ENCODE results near the gene SNX13.

The SNX13 gene

GRCh38 chr7:17940302-17940883, at the start of gene SNX13:
Gene SNX13, minus strand, starts transcription at chr7:17940494. Its CDS starts 199 bp downstream, at chr7:17940295.
- peak; percentile 94 for DNase-seq (ENCODE audit: low spot score)

DNA sequence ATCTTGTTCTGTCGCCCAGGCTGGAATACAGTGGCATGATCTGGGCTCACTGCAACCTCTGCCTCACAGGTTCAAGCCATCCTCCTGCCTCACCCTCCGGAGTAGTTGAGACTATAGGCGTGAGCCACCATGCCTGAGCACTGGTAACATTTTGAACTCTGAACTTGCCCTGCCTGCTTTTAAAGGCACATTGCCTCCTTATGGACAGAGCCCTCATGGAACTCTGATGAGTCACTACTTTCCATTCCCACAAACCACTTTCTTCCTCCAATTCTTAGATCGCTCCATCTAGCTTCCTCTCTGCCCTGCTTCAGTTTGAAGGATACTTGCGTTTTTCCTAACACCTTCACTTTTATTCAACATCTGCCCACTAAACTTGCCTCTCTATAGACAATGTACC, 49.3 kb upstream of the SNX13 start:
- no peak for DNase-seq (ENCODE audit: low spot score)

GRCh38 chr7:17988858-17989257, 48.6 kb upstream of the SNX13 start:
- no peak for DNase-seq (ENCODE audit: low spot score)

GRCh38 chr7:17988141-17988540, 47.8 kb upstream of the SNX13 start:
- DNase-seq (ENCODE audit: low spot score): no peak

GRCh38 chr7:17986851-17987250, 46.6 kb upstream of the SNX13 start:
- DNase-seq (ENCODE audit: low spot score): no peak

GRCh38 chr7:17985473-17986239, 45.4 kb upstream of the SNX13 start:
- no peak for DNase-seq (ENCODE audit: low spot score)

GRCh38 chr7:17984288-17984687, 44.0 kb upstream of the SNX13 start:
- DNase-seq (ENCODE audit: low spot score): no peak

GRCh38 chr7:17983221-17984062, 43.1 kb upstream of the SNX13 start:
- DNase-seq (ENCODE audit: low spot score): no peak

GRCh38 chr7:17976952-17977351, 36.7 kb upstream of the SNX13 start:
- DNase-seq (ENCODE audit: low spot score): no peak

GRCh38 chr7:17971411-17971810, 31.1 kb upstream of the SNX13 start:
- no peak for DNase-seq (ENCODE audit: low spot score)

DNA sequence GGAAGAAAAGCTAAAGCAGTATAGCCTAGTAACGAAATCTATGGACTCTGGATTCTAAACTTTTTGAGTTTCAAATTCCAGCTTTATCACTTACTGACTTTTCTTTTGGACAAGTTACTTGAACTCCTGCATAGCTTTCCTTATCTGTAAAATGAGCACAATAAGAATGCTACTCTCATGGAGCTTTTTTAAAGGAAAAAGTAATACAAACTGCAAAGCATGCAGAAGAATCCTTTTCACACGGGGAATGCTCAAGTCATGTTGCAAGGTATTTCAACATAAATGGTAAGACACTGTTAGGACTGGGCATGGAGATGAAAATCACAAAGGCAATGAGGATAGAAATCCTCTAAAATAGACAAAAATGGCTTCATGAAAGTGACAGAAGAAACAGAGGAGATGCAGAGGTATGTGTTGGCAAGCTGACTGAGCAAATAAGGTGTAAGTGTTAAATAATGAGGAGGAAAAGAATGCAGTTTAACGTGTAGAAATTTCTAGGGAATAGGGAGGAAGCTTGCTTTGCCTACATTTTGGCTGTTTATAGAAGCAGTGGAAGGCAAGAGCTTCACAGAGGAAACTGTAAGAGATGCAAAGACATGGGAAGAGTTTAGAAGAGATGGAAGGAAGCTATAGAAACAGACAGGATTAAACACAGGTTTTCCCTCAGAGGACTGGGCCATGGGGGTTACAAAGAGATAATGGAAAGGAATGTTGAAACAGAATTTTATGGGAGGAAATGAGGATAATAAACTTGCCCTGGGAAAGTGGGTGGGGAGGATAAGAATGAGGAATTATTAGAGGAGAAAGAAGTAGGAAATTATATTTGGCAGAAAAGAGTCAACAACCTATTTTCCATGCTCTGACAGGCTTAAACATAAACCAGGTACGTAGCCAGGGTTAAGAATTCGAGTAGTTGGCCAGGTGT, 28.8 kb upstream of the SNX13 start:
- DNase-seq (ENCODE audit: low spot score): no peak

- no peak for DNase-seq (ENCODE audit: low spot score)
Observed at GRCh38 chr7:17966706-17967105, 26.4 kb upstream of the SNX13 start.

DNA sequence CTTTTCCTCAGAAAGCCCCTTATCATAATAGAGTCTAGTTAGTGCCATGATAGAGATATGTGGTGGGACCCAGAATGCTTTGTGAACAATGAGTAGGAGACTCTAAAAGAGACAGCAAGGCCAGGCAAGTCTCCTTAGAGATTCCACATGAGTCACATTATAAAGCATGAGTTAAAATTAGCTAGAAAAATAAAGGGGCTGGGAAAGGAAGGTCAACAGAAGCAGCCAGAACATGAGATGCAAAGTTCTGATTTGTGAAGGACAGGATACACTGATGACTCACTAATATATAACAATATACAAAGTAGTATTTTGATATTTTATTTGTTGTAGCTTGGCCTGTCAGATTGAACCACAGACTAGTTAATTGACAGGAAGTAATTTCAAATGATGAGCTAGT, 25.3 kb upstream of the SNX13 start:
- DNase-seq (ENCODE audit: low spot score): no peak

DNA sequence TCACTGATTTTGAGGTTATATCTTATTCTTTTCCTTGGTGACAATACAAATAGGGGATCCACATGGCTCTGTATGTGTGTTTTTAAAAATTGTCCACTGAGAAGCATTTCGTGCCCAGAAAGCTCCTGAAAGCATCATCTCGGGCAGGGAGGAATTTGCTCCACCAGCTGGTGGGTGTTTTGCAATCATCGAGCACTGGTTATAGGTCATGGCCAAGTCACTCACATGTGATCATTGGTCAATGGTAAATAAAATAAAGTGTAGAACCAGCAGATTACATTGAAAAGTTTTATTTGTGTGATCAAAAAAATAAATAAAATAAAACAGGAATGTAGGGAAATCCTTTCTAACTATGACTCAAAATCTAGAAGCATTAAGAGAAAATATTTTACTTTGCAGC, 23.0 kb upstream of the SNX13 start:
- no peak for DNase-seq (ENCODE audit: low spot score)

DNA sequence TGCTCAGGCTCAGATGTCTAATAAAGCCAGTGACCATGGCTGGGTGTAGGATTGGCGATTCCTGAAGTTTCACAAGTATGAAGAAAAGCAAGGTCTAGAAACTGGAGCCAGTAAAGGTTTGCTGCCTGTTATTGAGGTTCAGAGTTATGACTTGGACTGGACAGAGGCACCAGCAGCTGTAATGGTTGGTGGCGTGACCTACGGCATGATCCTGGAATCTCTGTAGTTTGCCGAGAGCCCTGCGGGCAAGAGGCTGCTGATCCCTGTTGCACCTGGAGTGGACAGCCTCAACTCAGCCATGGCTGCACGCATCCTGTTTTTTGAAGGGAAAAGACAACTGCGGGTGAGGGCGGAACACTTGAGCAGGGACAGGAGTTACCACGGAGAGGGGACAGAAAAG, 22.4 kb upstream of the SNX13 start:
- DNase-seq (ENCODE audit: low spot score): no peak

- DNase-seq (ENCODE audit: low spot score): no peak
Observed at GRCh38 chr7:17957871-17958270, 17.6 kb upstream of the SNX13 start.

DNA sequence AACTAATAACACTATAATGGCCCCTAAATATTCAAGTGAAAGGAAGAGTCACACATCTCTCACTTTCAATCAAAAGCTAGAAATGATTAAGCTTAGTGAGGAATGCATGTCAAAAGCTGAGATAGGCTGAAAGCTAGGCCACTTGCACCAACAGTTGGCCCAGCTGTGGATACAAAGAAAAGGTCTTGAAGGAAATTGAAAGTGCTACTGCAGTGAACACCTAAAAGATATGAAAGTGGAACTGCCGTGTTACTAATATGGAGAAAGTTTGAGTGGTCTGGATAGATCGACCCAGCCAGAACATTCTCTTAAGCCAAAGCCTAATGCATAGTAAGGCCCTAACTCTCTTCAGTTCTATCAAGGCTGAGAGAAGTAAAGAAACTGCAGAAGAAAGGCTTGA, 12.1 kb upstream of the SNX13 start:
- DNase-seq (ENCODE audit: low spot score): no peak

DNA sequence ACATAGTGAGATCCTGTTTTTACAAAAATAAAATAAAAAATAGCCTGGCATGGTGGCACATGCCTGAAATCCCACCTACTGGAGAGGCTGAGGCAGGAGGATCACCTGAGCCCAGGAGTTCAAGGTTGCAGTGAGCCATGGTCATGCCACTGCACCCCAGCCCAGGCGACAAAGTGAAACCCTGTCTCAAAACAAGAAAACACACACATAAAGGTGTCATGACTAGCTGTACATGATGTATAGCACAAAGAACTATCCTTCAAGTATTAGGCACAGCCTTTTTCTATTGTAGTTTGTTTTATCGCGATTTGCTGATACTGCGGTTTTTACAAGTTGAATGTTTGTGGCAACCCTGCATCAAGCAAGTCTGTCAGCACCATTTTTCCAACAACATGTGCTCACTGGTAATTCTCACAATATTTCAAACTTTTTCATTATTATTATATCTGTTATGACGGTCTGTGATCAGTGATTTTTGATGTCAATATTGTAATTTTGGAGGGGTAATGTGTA, 11.5 kb upstream of the SNX13 start:
- no peak for DNase-seq (ENCODE audit: low spot score)

DNA sequence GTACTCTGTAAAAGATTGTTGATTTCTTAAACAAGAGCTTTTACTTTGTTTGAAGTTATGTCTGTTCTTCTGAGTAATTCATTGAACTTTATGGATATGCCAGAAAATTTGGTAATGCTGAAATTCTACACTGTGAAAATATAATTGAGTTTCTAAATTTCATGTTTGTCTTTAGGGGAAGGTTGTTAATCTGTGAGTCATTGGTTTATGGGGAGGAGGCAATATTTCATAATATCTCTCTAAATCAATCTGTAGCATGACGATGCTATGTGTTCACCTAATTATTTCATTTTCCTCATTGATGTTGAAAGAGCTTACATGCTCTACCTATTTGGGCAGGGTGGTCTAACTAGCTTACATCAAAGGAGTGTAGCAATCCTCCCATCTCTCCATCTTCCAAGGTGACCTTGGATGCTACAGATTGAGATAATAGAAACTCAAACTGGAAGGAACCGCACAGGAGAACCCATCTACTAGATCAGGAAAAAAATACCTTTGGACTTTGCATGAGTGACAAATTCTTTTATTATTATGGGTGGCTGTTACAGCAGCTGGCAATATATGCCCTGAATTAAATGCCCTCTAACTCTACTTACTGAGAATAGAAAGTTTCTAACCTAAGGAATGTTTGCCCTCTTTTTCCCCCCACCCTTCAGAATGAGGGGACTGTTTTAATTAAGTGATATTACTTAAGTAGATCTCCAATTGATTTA, 8.4 kb upstream of the SNX13 start:
- no peak for DNase-seq (ENCODE audit: low spot score)

DNA sequence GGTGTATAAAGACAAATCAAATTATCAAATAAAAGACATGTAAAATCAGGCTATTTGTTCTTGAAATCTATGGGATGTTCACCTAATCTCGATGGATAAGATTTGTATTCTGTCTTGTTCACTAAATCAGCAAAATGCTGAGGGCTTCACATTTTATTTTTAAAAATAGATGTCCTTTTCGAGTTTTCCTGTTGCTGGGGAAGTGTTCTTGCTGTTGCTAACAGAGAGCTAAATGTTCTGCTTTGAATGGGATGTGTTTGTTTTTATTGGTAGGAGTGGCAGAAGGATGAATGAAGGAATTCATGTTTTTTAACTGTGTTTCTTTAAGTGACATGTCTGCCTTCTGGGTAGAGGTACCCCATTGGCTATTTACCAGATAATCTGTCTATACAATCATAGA, 7.3 kb upstream of the SNX13 start:
- DNase-seq (ENCODE audit: low spot score): no peak

DNA sequence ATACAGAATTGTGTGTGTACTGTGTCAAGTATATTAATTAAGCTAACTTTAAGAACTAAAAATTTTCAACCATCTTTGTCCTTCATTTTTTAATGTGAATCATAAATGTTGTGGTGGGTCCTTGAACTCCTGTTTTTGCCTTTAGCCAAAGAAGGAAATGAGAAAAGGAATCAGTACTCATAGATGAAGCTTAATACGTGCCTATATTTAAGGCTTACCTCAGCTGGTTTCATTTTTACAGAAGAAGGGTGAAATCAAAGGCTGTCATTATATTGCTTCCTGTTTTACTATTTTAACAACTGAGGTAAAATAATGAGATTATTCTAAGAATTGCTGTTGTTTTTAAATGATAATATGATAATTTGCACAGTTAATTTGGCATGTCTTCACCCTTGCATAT, 6.3 kb upstream of the SNX13 start:
- no peak for DNase-seq (ENCODE audit: low spot score)

Data from ecto neural progenitor cell (in vitro differentiated cells).